ENCODE measurements around the gene ESYT1. TPM values are rescaled to one million over a fixed set of nuclear protein-coding genes. Genes with fewer than 3 reads are reported as not detected.

Gene ESYT1
- total RNA-seq, 2 donors from 2014 or later = 97.0 to 118 TPM

GRCh38 chr12:56103823-56104108, 24.3 kb upstream of the ESYT1 start:
- peak overlapping the region; percentile 91 for H3K4me3 ChIP-seq (ENCODE audit: low read length)
- no peak for DNase-seq
- no peaks in the 10 kb centered on the region for H3K27me3 ChIP-seq (ENCODE audit: control insufficient read depth, insufficient read depth, low read length, poor library complexity, severe bottlenecking)
- H3K9ac ChIP-seq (ENCODE audit: extremely low read depth, low read length, poor library complexity, severe bottlenecking) = peak overlapping the region; percentile 69
- H3K4me3 Mint-ChIP-seq = peak overlapping the region; percentile 99
- H3K9me3 Mint-ChIP-seq = no peaks in the 10 kb centered on the region
- no peak for TF ChIP-seq CTCF (conservative IDR thresholded peaks at IDR 0.05)
- no peaks in the 10 kb centered on the region for H3K27me3 Mint-ChIP-seq (ENCODE audit: insufficient read depth)
- H3K27ac ChIP-seq (ENCODE audit: low read depth, low read length) = peak overlapping the region; percentile 56
- H3K36me3 Mint-ChIP-seq (ENCODE audit: low read depth) = peaks cover 53% of the 10 kb centered on the region
- peaks cover 39% of the 10 kb centered on the region for H3K36me3 ChIP-seq (ENCODE audit: control insufficient read depth, insufficient read depth, low read length)
- no peaks in the 10 kb centered on the region for H3K4me1 ChIP-seq (ENCODE audit: control insufficient read depth, insufficient read depth, low read length)
- H3K4me1 Mint-ChIP-seq = peaks cover 22% of the 10 kb centered on the region
- H3K27ac Mint-ChIP-seq = peak overlapping the region; percentile 98
- no peaks in the 10 kb centered on the region for H3K9me3 ChIP-seq (ENCODE audit: control insufficient read depth, low read length)
- 19 to 20% methylated on average over 8 of the region's 8 CpGs for WGBS, 2 experiments (ENCODE audit: insufficient coverage in 1 of 2, insufficient read length in 1 of 2)

DNA sequence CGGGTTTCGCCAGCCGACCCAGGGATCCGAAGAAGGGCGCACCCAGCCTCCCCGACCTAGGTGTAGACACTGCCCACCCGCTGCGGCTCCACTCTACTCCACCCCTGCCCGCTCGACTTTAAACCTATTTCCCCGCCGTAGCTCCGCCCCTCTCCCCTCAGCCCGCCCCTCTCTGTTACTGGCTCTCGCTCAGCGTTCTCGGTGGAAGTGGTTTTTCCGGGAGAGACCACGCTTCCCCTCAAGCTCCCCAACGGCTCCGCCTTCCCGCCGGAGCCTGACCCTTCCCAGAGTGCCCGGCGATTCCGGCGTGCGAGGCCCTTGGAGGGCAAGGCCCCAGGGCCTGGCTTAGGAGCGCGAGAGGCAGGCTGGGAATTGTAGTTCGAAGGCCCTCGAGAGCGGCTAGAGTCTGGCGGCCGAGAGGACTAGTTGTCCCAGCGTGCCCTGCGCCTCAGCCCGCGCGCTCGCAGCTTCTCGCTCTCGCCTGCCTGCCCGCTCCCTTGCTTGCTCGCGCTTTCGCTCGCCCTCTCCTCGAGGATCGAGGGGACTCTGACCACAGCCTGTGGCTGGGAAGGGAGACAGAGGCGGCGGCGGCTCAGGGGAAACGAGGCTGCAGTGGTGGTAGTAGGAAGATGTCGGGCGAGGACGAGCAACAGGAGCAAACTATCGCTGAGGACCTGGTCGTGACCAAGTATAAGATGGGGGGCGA, 23.8 kb upstream of the ESYT1 start, which contains the start of gene PA2G4:
TSS of gene PA2G4 (plus strand) at position 451 of the 706 bp plus-strand sequence. CDS start at position 630, 179 bp downstream.
- no peak for TF ChIP-seq CTCF (conservative IDR thresholded peaks at IDR 0.05)
- WGBS, 2 experiments (ENCODE audit: insufficient coverage in 1 of 2, insufficient read length in 1 of 2) = 0% methylated on average over 24 to 60 of the region's 60 CpGs
- H3K9ac ChIP-seq (ENCODE audit: extremely low read depth, low read length, poor library complexity, severe bottlenecking) = peak within 1 kb of the TSS; percentile 84
- no peaks in the 10 kb centered on the region for H3K4me1 ChIP-seq (ENCODE audit: control insufficient read depth, insufficient read depth, low read length)
- peaks cover 22% of the 10 kb centered on the region for H3K4me1 Mint-ChIP-seq
- peaks cover 55% of the 10 kb centered on the region for H3K36me3 Mint-ChIP-seq (ENCODE audit: low read depth)
- no peaks in the 10 kb centered on the region for H3K9me3 ChIP-seq (ENCODE audit: control insufficient read depth, low read length)
- peak; percentile 100 for DNase-seq
- H3K36me3 ChIP-seq (ENCODE audit: control insufficient read depth, insufficient read depth, low read length) = peaks cover 43% of the 10 kb centered on the region
- peak within 1 kb of the TSS; percentile 99 for H3K4me3 Mint-ChIP-seq
- H3K27me3 Mint-ChIP-seq (ENCODE audit: insufficient read depth) = no peaks in the 10 kb centered on the region
- H3K27ac ChIP-seq (ENCODE audit: low read depth, low read length) = peak within 1 kb of the TSS; percentile 58
- H3K27ac Mint-ChIP-seq = peak within 1 kb of the TSS; percentile 98
- H3K9me3 Mint-ChIP-seq = no peaks in the 10 kb centered on the region
- H3K4me3 ChIP-seq (ENCODE audit: low read length) = peak within 1 kb of the TSS; percentile 91
- H3K27me3 ChIP-seq (ENCODE audit: control insufficient read depth, insufficient read depth, low read length, poor library complexity, severe bottlenecking) = no peaks in the 10 kb centered on the region

- DNase-seq = no peak
- 1 to 2% methylated on average over 33 to 40 of the region's 40 CpGs for WGBS, 2 experiments (ENCODE audit: insufficient coverage in 1 of 2, insufficient read length in 1 of 2)
- peaks cover 22% of the 10 kb centered on the region for H3K4me1 Mint-ChIP-seq
- peaks cover 43% of the 10 kb centered on the region for H3K36me3 ChIP-seq (ENCODE audit: control insufficient read depth, insufficient read depth, low read length)
- H3K27me3 ChIP-seq (ENCODE audit: control insufficient read depth, insufficient read depth, low read length, poor library complexity, severe bottlenecking) = no peaks in the 10 kb centered on the region
- no peaks in the 10 kb centered on the region for H3K27me3 Mint-ChIP-seq (ENCODE audit: insufficient read depth)
- peak overlapping the region; percentile 58 for H3K27ac ChIP-seq (ENCODE audit: low read depth, low read length)
- H3K9me3 ChIP-seq (ENCODE audit: control insufficient read depth, low read length) = no peaks in the 10 kb centered on the region
- H3K4me3 ChIP-seq (ENCODE audit: low read length) = peak overlapping the region; percentile 91
- peak overlapping the region; percentile 84 for H3K9ac ChIP-seq (ENCODE audit: extremely low read depth, low read length, poor library complexity, severe bottlenecking)
- H3K36me3 Mint-ChIP-seq (ENCODE audit: low read depth) = peaks cover 53% of the 10 kb centered on the region
- no peaks in the 10 kb centered on the region for H3K9me3 Mint-ChIP-seq
- no peaks in the 10 kb centered on the region for H3K4me1 ChIP-seq (ENCODE audit: control insufficient read depth, insufficient read depth, low read length)
- peak overlapping the region; percentile 96 for H3K27ac Mint-ChIP-seq
- peak overlapping the region; percentile 99 for H3K4me3 Mint-ChIP-seq
- TF ChIP-seq CTCF (conservative IDR thresholded peaks at IDR 0.05) = no peak
These were observed 23.1 kb upstream of the ESYT1 start for GRCh38 chr12:56104815-56105608.

Measured in endodermal cell (in vitro differentiated cells).